Measurements from ENCODE around the gene CHML. TPM values are rescaled to one million over a fixed set of nuclear protein-coding genes. Genes with fewer than 3 reads are reported as not detected.

Gene CHML
- total and polyA plus RNA-seq, 2 of the 8 experiments (the other 6 are each of a cell fraction or from before 2014, with no cell fraction given): 11.5 to 82.4 TPM

DNA sequence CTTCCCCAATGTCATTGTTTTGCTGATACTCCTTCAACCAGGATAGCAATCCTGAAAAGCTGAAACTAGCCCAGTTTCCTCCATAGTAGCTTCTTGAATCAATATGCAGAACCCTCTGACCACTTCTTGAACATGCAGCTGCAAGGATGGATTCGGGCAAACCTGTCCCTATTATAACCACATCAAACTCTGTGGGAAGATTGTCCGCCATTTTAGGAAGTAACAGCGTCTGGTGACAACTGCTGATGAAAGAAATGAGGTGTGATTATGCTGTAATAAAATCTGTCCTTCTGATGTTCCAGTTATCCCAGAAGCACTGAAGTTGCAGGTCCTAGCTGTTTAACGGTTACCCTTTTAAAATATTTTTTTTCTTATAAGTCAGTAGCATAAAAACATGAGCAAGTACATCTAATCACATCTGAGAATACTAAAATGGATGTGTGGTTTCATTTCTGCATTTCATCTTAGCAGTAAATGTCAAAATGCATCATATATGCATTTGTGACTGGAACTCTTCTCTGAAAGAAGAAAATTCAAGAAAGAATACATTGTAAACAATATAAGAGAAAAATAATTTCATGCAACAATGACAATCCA lies 4.5 kb downstream of the CHML start:
- no peak overlapping the region for H2BK15ac ChIP-seq (ENCODE audit: low read length)
- no peak for DNase-seq (ENCODE audit: low read depth in 1 of 2, low spot score in 2 of 2)
- CTCF ChIA-PET (ENCODE audit: partially characterized antibody): interaction anchor here (0.5 to 0.7 kb wide), 2 partner anchors 24 to 355 kb away, joined by 3 to 5 read pairs; no protein-coding TSS in a partner anchor
- H3K27ac ChIP-seq (ENCODE audit: low read depth, low read length): no peak overlapping the region
- H3K18ac ChIP-seq (ENCODE audit: extremely low read depth, low read length): no peak overlapping the region
- no peak overlapping the region for H3K14ac ChIP-seq (ENCODE audit: insufficient read length)
- POLR2A ChIA-PET (ENCODE audit: partially characterized antibody): no interaction called here
- no peak overlapping the region for H2BK5ac ChIP-seq (ENCODE audit: low read depth, low read length)
- H3K23ac ChIP-seq (ENCODE audit: insufficient read length): no peak overlapping the region
- peaks cover 0 to 13% of the 10 kb centered on the region in 2 experiments for H4K20me1 ChIP-seq (replicated peaks in 1 of 2; ENCODE audit: control insufficient read depth in 1 of 2, insufficient read depth in 2 of 2, low read length in 2 of 2)
- H3K4ac ChIP-seq (replicated peaks; ENCODE audit: insufficient read length, low read depth, low read length): no peak overlapping the region
- no peak overlapping the region for H3K4me2 ChIP-seq (ENCODE audit: insufficient read depth in 1 of 2, low read depth in 2 of 2, low read length in 2 of 2)
- H3K4me1 ChIP-seq (replicated peaks in 1 of 4; ENCODE audit: control insufficient read depth in 3 of 4, insufficient read depth in 4 of 4, low read length in 3 of 4): peaks cover 0 to 7% (median 3%) of the 10 kb centered on the region in 4 experiments; a peak in 5 of 7 replicates
- H3K36me3 ChIP-seq (ENCODE audit: control insufficient read depth in 2 of 4, insufficient read depth in 4 of 4, low read length in 3 of 4): peaks cover 0 to 33% (median 11%) of the 10 kb centered on the region in 4 experiments; a peak in 6 of 8 replicates
- peaks cover 3 to 84% of the 10 kb centered on the region in 2 experiments; a peak in 3 of 4 replicates for H3K79me2 ChIP-seq (ENCODE audit: control insufficient read depth in 1 of 2, insufficient read depth in 2 of 2, low read length in 2 of 2)
- 87% methylated on average over 4 of the region's 4 CpGs; no CpG with 5 or more reads in 1 of the 2 experiments for WGBS, 2 experiments (ENCODE audit: extremely low coverage in 1 of 2, insufficient coverage in 1 of 2, insufficient read length in 1 of 2, insufficient replicate concordance in 2 of 2, low coverage in 1 of 2, low lambda C conversion rate in 2 of 2, missing lambda C conversion rate in 1 of 2)
- no peak overlapping the region for H3K56ac ChIP-seq (replicated peaks; ENCODE audit: insufficient read length, low read depth, low read length)
- H2BK120ac ChIP-seq (replicated peaks; ENCODE audit: low read depth, low read length): no peak overlapping the region
- peaks cover 4% of the 10 kb centered on the region; the same call in 1 of the 2 replicates for H3K23me2 ChIP-seq (ENCODE audit: low read depth, low read length)
- no peak overlapping the region for H3K9ac ChIP-seq (replicated peaks in 1 of 4; ENCODE audit: extremely low read depth in 1 of 4, low read depth in 3 of 4, low read length in 3 of 4)
- no peak overlapping the region for H4K5ac ChIP-seq (ENCODE audit: insufficient read length, low read depth, low read length)
- no peak overlapping the region for H2AK5ac ChIP-seq (ENCODE audit: low read depth, low read length)
- no peak overlapping the region for H2BK12ac ChIP-seq (ENCODE audit: low read depth, low read length)
- H2AFZ ChIP-seq (ENCODE audit: low read length): no peak overlapping the region
- H3K79me1 ChIP-seq (ENCODE audit: low read depth, low read length): peaks cover 3% of the 10 kb centered on the region; the same call in 1 of the 2 replicates
- H3K27me3 ChIP-seq (replicated peaks in 1 of 4; ENCODE audit: control insufficient read depth in 3 of 4, extremely low read depth in 1 of 4, insufficient read depth in 3 of 4, low read length in 3 of 4): no peaks in the 10 kb centered on the region; a peak in 1 of 7 replicates
- H4K8ac ChIP-seq (ENCODE audit: extremely low read depth, insufficient read depth, low read length): no peak overlapping the region
- no peak for FAIRE-seq
- no peak overlapping the region for H2BK20ac ChIP-seq (ENCODE audit: low read length)
- no peaks in the 10 kb centered on the region for H3K9me3 ChIP-seq (ENCODE audit: insufficient read depth in 2 of 2, low read depth in 1 of 2, low read length in 1 of 2)
- no peak overlapping the region for H4K91ac ChIP-seq (replicated peaks; ENCODE audit: insufficient read length, low read length)
- H3K4me3 ChIP-seq (ENCODE audit: extremely low read depth in 1 of 4, insufficient read depth in 2 of 4, low read depth in 3 of 4, low read length in 4 of 4): no peak overlapping the region
- TF ChIP-seq PHF8 (conservative IDR thresholded peaks at IDR 0.05; ENCODE audit: low read depth, low read length) (no peak), RNF2 (IDR thresholded peaks at IDR 0.05; ENCODE audit: borderline replicate concordance, low read depth, low read length, missing control alignments, poor library complexity, severe bottlenecking) (no peak), HDAC6 (IDR thresholded peaks at IDR 0.05; ENCODE audit: low read depth, low read length) (no peak), SP1 (IDR thresholded peaks at IDR 0.05; ENCODE audit: low read depth, low read length) (no peak), JUND (IDR thresholded peaks at IDR 0.05; ENCODE audit: low read length) (no peak), BRCA1 (IDR thresholded peaks at IDR 0.05; ENCODE audit: low read depth, low read length) (no peak), SAP30 (IDR thresholded peaks at IDR 0.05; ENCODE audit: insufficient read depth, insufficient replicate concordance, low read length) (no peak), KDM5A (IDR thresholded peaks at IDR 0.05; ENCODE audit: low read length) (no peak)

Data from H1 (cell line).